MM.1S (cell line): ENCODE results near the gene C10orf95.

Experiments
- DNase-seq: peaks from one replicate; pipeline ENCODE4 v3.0.0-alpha.2; 2015
- H2AFZ ChIP-seq: fragments of 300-600 bp; sonication (generic); 2 replicates; pipeline ENCODE4 v1.6.0; 2016; ENCODE audit warnings: antibody characterized with exemption, low read length
- H3F3A ChIP-seq: fragments of 300-600 bp; sonication (generic); 2 replicates; pipeline ENCODE4 v1.6.1; 2016; ENCODE audit warnings: mild to moderate bottlenecking, antibody characterized with exemption, low read length, moderate library complexity, mixed read lengths; ENCODE audit not compliant: insufficient read depth
- H3K27ac ChIP-seq: fragments of 300-600 bp; sonication (generic); 2 replicates; pipeline ENCODE4 v1.5.1; 2016; ENCODE audit warnings: mild to moderate bottlenecking, low read length
- H3K27me3 ChIP-seq: fragments of 300-600 bp; sonication (generic); replicated peaks from 2 replicates; pipeline ENCODE4 v1.6.0; 2016; ENCODE audit warnings: low read length; ENCODE audit not compliant: insufficient read depth
- H3K36me3 ChIP-seq: fragments of 300-600 bp; sonication (generic); replicated peaks from 2 replicates; pipeline ENCODE4 v1.6.1; 2016; ENCODE audit warnings: mild to moderate bottlenecking, low read length, mixed read lengths; ENCODE audit not compliant: insufficient read depth
- H3K4me1 ChIP-seq: fragments of 300-600 bp; sonication (generic); 2 replicates; pipeline ENCODE4 v1.6.1; 2016; ENCODE audit warnings: low read length, mixed read lengths
- H3K4me2 ChIP-seq: fragments of 300-600 bp; sonication (generic); 2 replicates; pipeline ENCODE4 v1.6.0; 2016; ENCODE audit warnings: low read depth, low read length
- H3K4me3 ChIP-seq: fragments of 300-600 bp; sonication (generic); 2 replicates; pipeline ENCODE4 v1.5.1; 2016; ENCODE audit warnings: low read length, mixed read lengths
- H3K79me2 ChIP-seq: fragments of 300-600 bp; sonication (generic); 2 replicates; pipeline ENCODE4 v1.6.1; 2016; ENCODE audit warnings: mixed run types, low read length, mixed read lengths
- H3K9ac ChIP-seq: fragments of 300-600 bp; sonication (generic); 2 replicates; pipeline ENCODE4 v1.6.1; 2016; ENCODE audit warnings: low read length, mixed read lengths
- H3K9me2 ChIP-seq: fragments of 300-600 bp; sonication (generic); replicated peaks from 2 replicates; pipeline ENCODE4 v1.6.1; 2016; ENCODE audit warnings: mild to moderate bottlenecking, low read length, mixed read lengths; ENCODE audit not compliant: insufficient read depth
- H3K9me3 ChIP-seq: fragments of 300-600 bp; sonication (generic); replicated peaks from 2 replicates; pipeline ENCODE4 v1.6.1; 2016; ENCODE audit warnings: mild to moderate bottlenecking, low read length, mixed read lengths; ENCODE audit not compliant: insufficient read depth
- H4K20me1 ChIP-seq: fragments of 300-600 bp; sonication (generic); 2 replicates; pipeline ENCODE4 v1.6.1; 2016; ENCODE audit warnings: mild to moderate bottlenecking, low read length, moderate library complexity, mixed read lengths; ENCODE audit not compliant: insufficient read depth
- CTCF ChIP-seq: fragments of 300-600 bp; sonication (generic); IDR thresholded peaks from 2 replicates; pipeline ENCODE4 v1.5.1; 2016; ENCODE audit warnings: antibody characterized with exemption, low read length, mixed read lengths
- EZH2 ChIP-seq: fragments of 300-600 bp; sonication (generic); optimal IDR thresholded peaks from 2 replicates; pipeline ENCODE3; 2017; ENCODE audit warnings: low read depth, mild to moderate bottlenecking, antibody characterized with exemption, low read length, mixed read lengths
- EZH2phosphoT487 ChIP-seq: fragments of 300-600 bp; sonication (generic); IDR thresholded peaks from 2 replicates; pipeline ENCODE4 v1.6.1; 2018; ENCODE audit warnings: antibody characterized with exemption, low read length

C10orf95 gene

GRCh38 chr10:102411341-102412255 lies 39.7 kb downstream of the C10orf95 start:
- H2AFZ ChIP-seq: no peak overlapping the region
- H3K27me3 ChIP-seq: peaks cover 94% of the 10 kb centered on the region
- no peak overlapping the region for H3K4me2 ChIP-seq
- no peaks in the 10 kb centered on the region for H3K9me2 ChIP-seq
- no peaks in the 10 kb centered on the region for H3K36me3 ChIP-seq
- no peaks in the 10 kb centered on the region for H3K79me2 ChIP-seq
- no peaks in the 10 kb centered on the region for H4K20me1 ChIP-seq
- no peaks in the 10 kb centered on the region for H3F3A ChIP-seq
- no peaks in the 10 kb centered on the region for H3K4me1 ChIP-seq
- no peak overlapping the region for H3K4me3 ChIP-seq
- no peak for TF ChIP-seq EZH2phosphoT487
- TF ChIP-seq EZH2: no peak
- H3K9me3 ChIP-seq: no peaks in the 10 kb centered on the region
- H3K9ac ChIP-seq: no peak overlapping the region
- H3K27ac ChIP-seq: no peak overlapping the region
- DNase-seq: no peak

GRCh38 chr10:102410429-102411073 lies 40.8 kb downstream of the C10orf95 start:
- no peaks in the 10 kb centered on the region for H3K4me1 ChIP-seq
- H3K4me2 ChIP-seq: no peak overlapping the region
- H3K27ac ChIP-seq: no peak overlapping the region
- H3K9ac ChIP-seq: no peak overlapping the region
- TF ChIP-seq EZH2: no peak
- TF ChIP-seq EZH2phosphoT487: no peak
- TF ChIP-seq CTCF: no peak
- H3K27me3 ChIP-seq: peaks cover 83% of the 10 kb centered on the region
- no peaks in the 10 kb centered on the region for H3K9me3 ChIP-seq
- DNase-seq: no peak
- H3K79me2 ChIP-seq: no peaks in the 10 kb centered on the region
- H3K9me2 ChIP-seq: no peaks in the 10 kb centered on the region
- no peak overlapping the region for H3K4me3 ChIP-seq
- H3K36me3 ChIP-seq: no peaks in the 10 kb centered on the region
- no peak overlapping the region for H2AFZ ChIP-seq
- H3F3A ChIP-seq: no peaks in the 10 kb centered on the region
- H4K20me1 ChIP-seq: no peaks in the 10 kb centered on the region

- Histone ChIP-seq H3F3A (no peaks in the 10 kb centered on the region), H3K9me2 (no peaks in the 10 kb centered on the region), H3K36me3 (no peaks in the 10 kb centered on the region), H3K4me3 (no peak overlapping the region), H3K79me2 (no peaks in the 10 kb centered on the region), H3K27me3 (peaks cover 76% of the 10 kb centered on the region), H3K4me2 (no peak overlapping the region), H3K9me3 (no peaks in the 10 kb centered on the region), H4K20me1 (no peaks in the 10 kb centered on the region), H3K9ac (no peak overlapping the region), H3K27ac (no peak overlapping the region), H2AFZ (no peak overlapping the region), H3K4me1 (no peaks in the 10 kb centered on the region)
- TF ChIP-seq EZH2phosphoT487 (no peak), EZH2 (no peak), CTCF (no peak)
- no peak for DNase-seq
These were observed 41.5 kb downstream of the C10orf95 start for GRCh38 chr10:102409604-102410428.
